GM19239 (cell line): ENCODE measurements around the gene RETREG3.

Experiments
- DNase-seq: peaks from one replicate; pipeline ENCODE4 v3.0.0; 2011; ENCODE audit warnings: low spot score; ENCODE audit not compliant: insufficient read length
- FAIRE-seq: peaks from 2 replicates; lab custom pipeline; 2011; peaks lifted over from hg19 to GRCh38; lab: Jason Lieb, UNC

The RETREG3 gene

GRCh38 chr17:42537156-42537805 lies 71.9 kb downstream of the RETREG3 start:
- no peak for DNase-seq

GRCh38 chr17:42536372-42537155 lies 72.6 kb downstream of the RETREG3 start:
- peak; percentile 39 for FAIRE-seq
- peak; percentile 96 for DNase-seq

More at GRCh38 chr17:42537156-42537805, 71.9 kb downstream of the RETREG3 start:
- FAIRE-seq: no peak

- peak; percentile 76 for FAIRE-seq
- peak; percentile 100 for DNase-seq
These were observed 73.2 kb downstream of the RETREG3 start, which contains the start of gene NAGLU for GRCh38 chr17:42536048-42536371. Gene NAGLU (plus strand): TSS chr17:42536241. CDS start chr17:42536273, 32 bp downstream.

- no peak for DNase-seq
- no peak for FAIRE-seq
These were observed 73.8 kb downstream of the RETREG3 start for GRCh38 chr17:42535155-42536047.

GRCh38 chr17:42531455-42532354 lies 77.5 kb downstream of the RETREG3 start:
- peak; percentile 59 for FAIRE-seq
- DNase-seq: no peak

- FAIRE-seq: no peak
- no peak for DNase-seq
These were observed 78.2 kb downstream of the RETREG3 start for GRCh38 chr17:42530952-42531454.
